GM18505 (cell line): Measurements from ENCODE around the gene MYL6B.
"Not testable (repeated sequence)": the region's sequence is repeated elsewhere in the genome, so short reads cannot be mapped to it uniquely, and the experiment has no call there.

Experiments used
- ATAC-seq: cut with Tn5 transposase; IDR thresholded peaks from one replicate; pipeline ENCODE4 v1.9.1; 2021; ENCODE audit not compliant: unreplicated experiment
- POLR2A ChIP-seq: IDR thresholded peaks from 4 replicates; pipeline ENCODE4 v1.6.1; 2011; ENCODE audit warnings: borderline replicate concordance; ENCODE audit not compliant: insufficient read depth, insufficient read length; ENCODE audit errors: extremely low read depth

Gene MYL6B

GRCh38 chr12:56152132-56152755 lies at the start of gene MYL6B:
Gene MYL6B (plus strand): TSS chr12:56152587. CDS start chr12:56153919, 1,332 bp downstream.
- ATAC-seq: peak; percentile 82
- TF ChIP-seq POLR2A: peak; percentile 85

GRCh38 chr12:56102683-56103065 lies 49.7 kb upstream of the MYL6B start:
- no peak for ATAC-seq
- no peak for TF ChIP-seq POLR2A

DNA sequence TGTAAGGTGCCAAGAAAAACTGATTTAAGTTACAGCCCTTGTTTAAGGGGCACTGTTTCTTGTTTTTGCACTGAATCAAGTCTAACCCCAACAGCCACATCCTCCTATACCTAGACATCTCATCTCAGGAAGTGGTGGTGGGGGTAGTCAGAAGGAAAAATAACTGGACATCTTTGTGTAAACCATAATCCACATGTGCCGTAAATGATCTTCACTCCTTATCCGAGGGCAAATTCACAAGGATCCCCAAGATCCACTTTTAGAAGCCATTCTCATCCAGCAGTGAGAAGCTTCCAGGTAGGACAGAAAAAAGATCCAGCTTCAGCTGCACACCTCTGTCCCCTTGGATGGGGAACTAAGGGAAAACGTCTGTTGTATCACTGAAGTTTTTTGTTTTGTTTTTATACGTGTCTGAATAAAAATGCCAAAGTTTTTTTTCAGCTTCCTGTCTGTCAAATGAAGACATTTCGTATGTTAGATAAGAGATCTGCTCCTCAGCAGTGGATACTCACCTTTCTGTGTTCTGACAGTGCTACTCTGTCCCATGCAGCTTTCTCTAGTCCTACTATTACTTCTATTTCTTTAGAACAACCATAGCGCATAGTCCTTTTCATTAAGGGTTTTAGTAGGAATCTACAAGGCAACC lies 49.2 kb upstream of the MYL6B start:
- no peak for TF ChIP-seq POLR2A
- ATAC-seq: no peak

- no peak for ATAC-seq
These were observed 48.6 kb upstream of the MYL6B start for GRCh38 chr12:56103823-56104108.

GRCh38 chr12:56104109-56104814 lies 48.1 kb upstream of the MYL6B start, which contains the start of gene PA2G4:
Gene PA2G4 (plus strand): TSS chr12:56104559. CDS start chr12:56104738, 179 bp downstream.
- ATAC-seq: peak; percentile 93

More at GRCh38 chr12:56103823-56104108, 48.6 kb upstream of the MYL6B start:
- no peak for TF ChIP-seq POLR2A

DNA sequence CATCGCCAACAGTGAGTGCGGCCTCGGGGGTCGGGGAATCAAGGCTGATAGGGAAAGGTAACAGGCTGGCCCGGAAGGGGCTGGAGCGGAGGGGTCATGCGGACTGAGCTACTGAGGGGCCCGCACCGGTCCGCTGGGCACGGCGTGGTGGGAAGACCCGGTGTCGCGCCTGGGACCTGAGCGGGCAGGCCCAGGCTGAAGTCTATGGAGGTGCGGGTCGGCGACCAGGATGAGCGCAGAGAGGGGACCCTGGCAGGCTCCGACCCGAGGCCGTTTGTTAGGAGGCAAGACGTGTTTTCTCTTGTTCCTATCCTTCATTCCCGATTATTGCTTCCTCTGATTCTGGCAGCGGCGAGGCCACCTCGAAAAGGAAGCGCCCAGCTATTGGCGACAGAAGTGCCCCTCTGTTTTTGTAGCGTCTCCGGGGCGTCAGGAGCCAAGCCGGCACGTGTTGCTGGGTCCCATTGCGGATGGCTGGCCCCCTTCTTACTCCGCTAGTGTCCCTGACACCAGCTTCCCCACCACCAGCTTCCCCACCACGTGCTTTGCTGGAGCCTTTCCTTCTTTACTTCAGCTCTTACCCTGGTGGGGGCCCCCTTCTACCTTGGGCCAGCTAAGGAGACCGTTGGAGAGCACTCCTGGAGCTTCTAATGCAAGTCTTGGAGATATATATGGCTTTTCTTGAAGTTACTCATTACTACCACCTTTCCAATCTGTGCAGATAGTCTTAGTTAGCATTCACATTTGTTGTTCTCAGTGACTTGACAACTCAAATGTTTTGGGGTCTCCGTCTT lies 47.4 kb upstream of the MYL6B start:
- TF ChIP-seq POLR2A: peak; percentile 1
- ATAC-seq: peak; percentile 9

More at GRCh38 chr12:56104109-56104814, 48.1 kb upstream of the MYL6B start, which contains the start of gene PA2G4:
- TF ChIP-seq POLR2A: peak; percentile 92

- no peak for TF ChIP-seq POLR2A
- no peak for ATAC-seq
These were observed 46.8 kb upstream of the MYL6B start for GRCh38 chr12:56105609-56105902.

- no peak for TF ChIP-seq POLR2A
- ATAC-seq: no peak
These were observed 45.1 kb upstream of the MYL6B start for GRCh38 chr12:56107242-56107641.

DNA sequence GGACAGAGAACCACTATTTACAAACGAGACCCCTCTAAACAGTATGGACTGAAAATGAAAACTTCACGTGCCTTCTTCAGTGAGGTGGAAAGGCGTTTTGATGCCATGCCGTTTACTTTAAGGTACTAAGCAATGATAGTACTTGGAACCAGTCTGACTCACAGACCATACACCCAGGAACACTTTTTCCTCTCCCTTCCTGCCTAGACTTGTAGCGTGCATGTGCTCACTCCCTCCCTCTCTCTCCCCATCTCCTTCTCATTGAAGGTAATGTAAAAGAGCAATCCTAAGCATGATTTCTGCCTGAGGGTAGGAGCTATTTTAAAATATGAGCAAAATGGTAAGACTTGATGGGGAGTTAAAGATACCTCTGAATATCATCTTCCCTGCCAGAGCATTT lies 41.8 kb upstream of the MYL6B start:
- TF ChIP-seq POLR2A: no peak
- ATAC-seq: no peak

DNA sequence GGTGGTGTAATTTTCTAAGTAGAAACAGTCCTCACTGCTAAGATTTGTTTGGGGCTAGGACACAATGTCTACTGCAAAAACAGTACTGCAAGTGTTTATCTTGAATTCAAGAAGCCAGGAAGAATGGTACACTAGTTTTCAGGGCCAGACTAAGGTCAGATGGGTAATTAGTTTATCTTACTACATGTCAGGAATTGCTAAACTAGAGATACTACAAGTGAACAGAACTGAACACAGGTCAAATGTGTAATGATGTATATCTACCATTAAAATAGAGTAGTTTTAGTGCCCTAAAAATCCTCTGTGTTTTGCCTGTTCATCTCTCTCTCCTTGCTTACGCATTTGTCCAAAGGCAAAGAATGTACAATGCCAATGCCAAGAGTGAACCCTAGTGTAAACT lies 38.3 kb upstream of the MYL6B start:
- no peak for ATAC-seq

GRCh38 chr12:56115329-56115728 lies 37.1 kb upstream of the MYL6B start:
- no peak for ATAC-seq
- TF ChIP-seq POLR2A: no peak

More for the DNA sequence above, 38.3 kb upstream of the MYL6B start:
- no peak for TF ChIP-seq POLR2A

DNA sequence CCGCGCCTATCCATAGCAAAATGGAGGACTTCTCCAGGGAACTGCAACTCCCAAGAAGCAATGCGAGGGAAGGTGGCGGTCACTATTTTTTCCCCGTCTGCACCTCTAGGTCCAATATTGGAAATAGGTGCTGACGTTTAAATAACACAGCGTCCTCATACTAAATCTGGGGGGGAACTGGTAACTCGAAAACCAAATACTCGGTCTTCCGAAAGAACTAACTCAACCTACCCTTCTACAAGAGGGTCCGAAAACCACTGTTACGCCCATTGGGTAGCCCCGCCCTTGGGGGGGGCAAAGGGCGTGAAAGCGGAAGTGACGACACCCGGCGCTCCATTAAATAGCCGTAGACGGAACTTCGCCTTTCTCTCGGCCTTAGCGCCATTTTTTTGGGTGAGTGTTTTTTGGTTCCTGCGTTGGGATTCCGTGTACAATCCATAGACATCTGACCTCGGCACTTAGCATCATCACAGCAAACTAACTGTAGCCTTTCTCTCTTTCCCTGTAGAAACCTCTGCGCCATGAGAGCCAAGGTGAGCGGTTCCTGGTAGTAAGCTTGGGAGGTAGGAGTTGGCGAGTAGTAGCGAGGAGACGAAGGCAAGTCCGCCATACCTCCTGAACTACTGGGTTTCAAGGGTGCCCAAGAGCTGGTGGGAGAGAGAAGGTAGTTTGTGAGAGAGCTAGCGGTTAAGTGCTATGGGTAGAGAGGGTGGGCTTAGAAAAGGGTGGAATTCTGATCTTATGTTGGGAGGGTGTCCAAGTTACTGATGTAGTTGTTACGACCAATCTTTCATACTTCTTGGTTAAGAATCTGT lies 35.9 kb upstream of the MYL6B start, which contains the start of gene RPL41:
Gene RPL41, plus strand, starts transcription at position 367 of the 815 bp plus-strand sequence.
- ATAC-seq: peak; percentile 40
- peak; percentile 99 for TF ChIP-seq POLR2A

DNA sequence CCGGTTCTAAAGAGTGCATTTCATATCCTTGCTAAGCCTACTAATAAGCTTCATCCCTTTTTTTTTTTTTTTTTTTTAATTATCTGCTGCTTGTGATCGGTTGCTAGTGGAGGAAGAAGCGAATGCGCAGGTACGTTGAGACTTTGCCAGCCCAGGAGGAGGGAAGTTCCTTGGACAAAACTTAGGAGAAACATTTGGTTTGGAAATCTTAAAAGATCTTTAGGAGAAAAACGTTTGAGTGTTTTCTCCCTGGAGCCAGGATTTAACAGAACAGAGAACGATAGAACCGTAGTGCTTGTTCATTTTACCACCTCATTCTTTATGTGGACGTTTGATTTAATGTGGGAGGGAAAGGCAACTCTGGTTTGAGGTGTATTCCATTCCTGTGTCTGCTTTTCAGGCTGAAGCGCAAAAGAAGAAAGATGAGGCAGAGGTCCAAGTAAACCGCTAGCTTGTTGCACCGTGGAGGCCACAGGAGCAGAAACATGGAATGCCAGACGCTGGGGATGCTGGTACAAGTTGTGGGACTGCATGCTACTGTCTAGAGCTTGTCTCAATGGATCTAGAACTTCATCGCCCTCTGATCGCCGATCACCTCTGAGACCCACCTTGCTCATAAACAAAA lies 35.2 kb upstream of the MYL6B start:
- ATAC-seq: not testable (repeated sequence)
